AG04450 (cell line): ENCODE measurements around the gene TXLNG. TPM values are rescaled to one million over a fixed set of nuclear protein-coding genes. Genes with fewer than 3 reads are reported as not detected.
A peak's percentile ranks its signal among the peaks of the same experiment; 100 is the strongest.

Experiments
- CTCF ChIA-PET: fragments of 300-600, 350-600 bp; formaldehyde crosslinking; extraction: SDS; loops from one replicate; lab custom pipeline; 2022; ENCODE audit warnings: antibody characterized with exemption, inconsistent platforms; lab: Charles Lee
- POLR2A ChIA-PET: fragments of 350-600 bp; formaldehyde crosslinking; extraction: SDS; loops from one replicate; lab custom pipeline; 2021; ENCODE audit warnings: antibody characterized with exemption, inconsistent platforms; lab: Yijun Ruan, JAX
- DNase-seq: peaks from one replicate; pipeline ENCODE4 v3.0.0-alpha.2; 2011; ENCODE audit warnings: low read depth, low spot score
- H3K27ac ChIP-seq: one replicate; pipeline ENCODE4 v1.5.1; 2012; ENCODE audit warnings: low read depth, low read length, control low read depth
- H3K27me3 ChIP-seq: one replicate; pipeline ENCODE4 v1.6.0; 2012; ENCODE audit warnings: low read length; ENCODE audit not compliant: control insufficient read depth, insufficient read depth
- H3K4me3 ChIP-seq: 2 replicates; pipeline ENCODE4 v1.5.1; 2011; ENCODE audit warnings: mild to moderate bottlenecking, low read depth, low read length, control low read depth
- H3K9me3 ChIP-seq: 2 replicates; pipeline ENCODE4 v1.5.1; 2012; ENCODE audit warnings: low read length; ENCODE audit not compliant: control insufficient read depth, insufficient read depth
- CTCF ChIP-seq: IDR thresholded peaks from 2 replicates; pipeline ENCODE4 v1.5.1; 2011; ENCODE audit warnings: low read depth, low read length, control low read depth, inconsistent platforms
- polyA plus RNA-seq: library from polyadenylated mRNA; depleted of rRNA; stranded (reverse); fragments of >200 nt; gene quantifications from 2 replicates; pipeline ENCODE4 v1.2.3, GENCODE V29; 2011

The TXLNG gene
- polyA plus RNA-seq, 1 experiment, result 15.4 TPM

DNA sequence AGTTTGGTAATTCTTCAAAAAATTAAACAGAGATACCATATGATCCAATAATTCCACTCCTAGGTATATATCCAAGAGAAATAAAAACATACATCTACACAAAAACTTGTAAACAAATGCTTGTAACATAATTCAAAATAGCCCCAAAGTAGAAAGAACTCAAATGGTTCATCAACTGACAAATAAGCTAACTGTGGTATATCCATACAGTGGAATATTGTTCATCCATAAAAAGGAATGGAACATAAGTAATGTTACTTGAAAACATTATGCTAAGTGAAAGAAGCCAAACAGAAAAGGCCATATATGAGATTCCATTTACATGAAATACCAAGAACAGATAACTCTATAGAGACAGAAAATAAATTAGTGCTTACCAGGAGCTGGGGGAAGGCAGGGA is 70.5 kb downstream of the TXLNG start:
- TF ChIP-seq CTCF, result no peak
- H3K27me3 ChIP-seq, result no peaks in the 10 kb centered on the region
- no peak overlapping the region for H3K27ac ChIP-seq
- no peak for DNase-seq
- ChIA-PET POLR2A (no interaction called here), CTCF (interaction anchor here (1.2 to 1.3 kb wide), 2 partner anchors 26 to 30 kb away, joined by 3 to 5 read pairs; no protein-coding TSS in a partner anchor)
- H3K4me3 ChIP-seq, result no peak overlapping the region
- no peaks in the 10 kb centered on the region; the same call in 1 of the 2 replicates for H3K9me3 ChIP-seq

DNA sequence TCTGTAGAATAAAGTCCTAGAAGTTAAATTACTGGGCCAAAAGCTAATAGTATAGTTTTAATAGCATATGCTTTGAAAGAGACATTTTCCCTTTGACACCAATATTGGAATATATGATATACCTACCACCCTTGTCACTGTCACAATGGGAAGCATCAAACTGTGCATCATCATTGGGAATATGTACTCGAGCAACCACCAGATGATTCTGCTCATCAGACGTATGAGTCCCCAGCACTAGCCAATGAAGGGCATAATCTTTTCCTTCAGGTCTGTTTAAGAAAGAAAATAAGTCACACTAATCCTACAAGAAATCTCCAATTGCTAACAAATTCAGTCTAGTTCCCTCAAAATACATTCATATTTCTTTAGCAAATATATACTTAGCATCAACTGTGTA is 76.6 kb downstream of the TXLNG start:
- CTCF ChIA-PET, result no interaction called here
- no peaks in the 10 kb centered on the region for H3K9me3 ChIP-seq
- no peak overlapping the region for H3K27ac ChIP-seq
- no peaks in the 10 kb centered on the region for H3K27me3 ChIP-seq
- POLR2A ChIA-PET, result no interaction called here
- TF ChIP-seq CTCF, result no peak
- DNase-seq, result no peak
- H3K4me3 ChIP-seq, result no peak overlapping the region

- ChIA-PET POLR2A (no interaction called here), CTCF (interaction anchor here (2.4 kb wide), 1 partner anchor 15 kb away, joined by 12 read pairs; no protein-coding TSS in a partner anchor)
- no peak overlapping the region for H3K27ac ChIP-seq
- TF ChIP-seq CTCF, result no peak
- peak overlapping the region; percentile 73 for H3K4me3 ChIP-seq
- no peaks in the 10 kb centered on the region for H3K27me3 ChIP-seq
- no peak for DNase-seq
- no peaks in the 10 kb centered on the region for H3K9me3 ChIP-seq
These were observed 81.7 kb downstream of the TXLNG start for GRCh38 chrX:16867947-16868346.

- POLR2A ChIA-PET, result no interaction called here
- no peaks in the 10 kb centered on the region for H3K9me3 ChIP-seq
- H3K4me3 ChIP-seq, result peak overlapping the region; percentile 73
- no peaks in the 10 kb centered on the region for H3K27me3 ChIP-seq
- CTCF ChIA-PET, result no interaction called here
- no peak for TF ChIP-seq CTCF
- no peak overlapping the region for H3K27ac ChIP-seq
- DNase-seq, result no peak
These were observed 82.7 kb downstream of the TXLNG start for GRCh38 chrX:16868920-16869319.

GRCh38 chrX:16869393-16870094 is 83.3 kb downstream of the TXLNG start:
- no peak for DNase-seq
- CTCF ChIA-PET, result no interaction called here
- Histone ChIP-seq H3K27me3 (no peaks in the 10 kb centered on the region), H3K27ac (peak overlapping the region; percentile 96), H3K4me3 (peak overlapping the region; percentile 73), H3K9me3 (no peaks in the 10 kb centered on the region)
- POLR2A ChIA-PET, result interaction anchor here (1.0 kb wide), 1 partner anchor 13 kb away, joined by 6 read pairs; no protein-coding TSS in a partner anchor
- no peak for TF ChIP-seq CTCF
